Renal pelvis (tissue), 4 donors: ENCODE measurements around the gene GPX4. TPM values are rescaled to one million over a fixed set of nuclear protein-coding genes. Genes with fewer than 3 reads are reported as not detected.
"Not testable (repeated sequence)": the region's sequence is repeated elsewhere in the genome, so short reads cannot be mapped to it uniquely, and the experiment has no call there.

Source experiments
- DNase-seq: peaks from one replicate; pipeline ENCODE4 v3.0.0-alpha.2; 2013
- polyA plus RNA-seq, 3 donors: library from polyadenylated mRNA; unstranded; fragments of 120-200 nt; gene quantifications; one replicate each; pipeline ENCODE4 v1.2.1, GENCODE V29; 2013; ENCODE audit not compliant: insufficient read length in 3 of 3

The GPX4 gene
- polyA plus RNA-seq, 3 donors, result 246 to 301 (median 294) TPM

DNA sequence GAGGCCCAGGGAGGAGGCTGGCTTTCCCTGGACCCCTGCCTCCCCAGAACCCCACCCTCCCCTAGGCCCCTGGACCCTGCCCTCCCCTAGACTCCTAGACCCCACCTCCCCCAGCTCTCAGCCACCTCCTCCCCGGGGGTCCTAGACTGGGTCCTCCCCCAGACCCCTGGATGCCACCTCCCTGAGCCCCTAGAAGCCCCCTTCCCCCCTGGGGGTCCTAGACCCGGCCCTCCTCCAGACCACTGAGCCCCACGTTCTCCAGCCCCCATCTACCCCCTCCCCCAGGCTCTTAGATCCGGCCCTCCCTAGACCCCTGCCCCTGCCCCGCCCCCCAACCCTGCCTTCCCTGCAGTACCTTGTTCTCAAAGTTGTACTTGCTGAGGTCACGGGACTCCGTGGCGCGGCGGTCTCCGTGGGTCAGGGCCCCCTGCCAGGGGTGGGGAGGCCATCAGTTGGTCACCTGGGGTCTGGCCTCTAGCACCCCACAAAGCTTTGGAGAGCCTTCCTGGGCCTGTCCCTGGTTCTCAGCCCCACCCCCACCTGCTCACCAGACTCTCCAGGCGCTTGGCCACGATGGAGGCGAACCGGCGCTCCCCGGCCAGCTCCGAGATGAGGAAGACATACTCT lies 8.0 kb downstream of the GPX4 start:
- no peak for DNase-seq

DNA sequence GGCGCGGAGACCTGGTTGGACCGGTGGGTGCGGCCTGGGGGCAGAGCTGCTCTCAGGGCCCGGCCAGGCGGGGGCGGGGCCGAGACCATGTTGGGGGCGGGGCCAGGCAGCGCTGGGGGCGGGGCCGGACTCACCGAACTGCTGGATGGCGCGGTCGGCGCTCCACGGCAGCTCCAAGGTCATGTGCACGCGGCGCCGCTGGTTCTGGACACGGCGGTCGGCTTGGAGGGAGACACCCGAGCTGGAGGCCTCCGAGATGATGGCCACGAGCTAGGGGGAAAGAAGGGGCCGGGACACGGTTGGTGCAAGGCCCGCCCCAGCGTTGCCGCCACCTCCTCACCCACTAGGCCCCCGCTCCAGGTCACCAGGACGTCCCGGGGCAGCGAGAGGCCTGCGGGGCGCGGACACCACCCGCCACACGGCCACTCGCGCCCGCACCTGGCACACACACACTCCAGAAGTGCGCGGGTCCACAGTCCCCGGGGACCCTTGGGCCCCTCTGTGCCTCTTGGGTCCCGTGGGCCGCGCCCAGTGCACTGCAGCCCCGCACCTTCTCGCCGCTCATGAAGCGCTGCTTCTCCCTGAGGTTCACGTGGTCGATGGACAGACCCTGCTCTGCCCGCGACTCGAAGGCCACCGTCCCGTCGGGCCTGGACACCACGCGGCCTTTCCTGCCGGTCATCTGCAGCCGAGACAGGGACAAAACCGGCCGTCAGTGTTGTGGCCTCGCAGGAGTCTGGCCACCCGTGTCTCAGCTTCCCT lies 8.7 kb downstream of the GPX4 start:
- no peak for DNase-seq

DNA sequence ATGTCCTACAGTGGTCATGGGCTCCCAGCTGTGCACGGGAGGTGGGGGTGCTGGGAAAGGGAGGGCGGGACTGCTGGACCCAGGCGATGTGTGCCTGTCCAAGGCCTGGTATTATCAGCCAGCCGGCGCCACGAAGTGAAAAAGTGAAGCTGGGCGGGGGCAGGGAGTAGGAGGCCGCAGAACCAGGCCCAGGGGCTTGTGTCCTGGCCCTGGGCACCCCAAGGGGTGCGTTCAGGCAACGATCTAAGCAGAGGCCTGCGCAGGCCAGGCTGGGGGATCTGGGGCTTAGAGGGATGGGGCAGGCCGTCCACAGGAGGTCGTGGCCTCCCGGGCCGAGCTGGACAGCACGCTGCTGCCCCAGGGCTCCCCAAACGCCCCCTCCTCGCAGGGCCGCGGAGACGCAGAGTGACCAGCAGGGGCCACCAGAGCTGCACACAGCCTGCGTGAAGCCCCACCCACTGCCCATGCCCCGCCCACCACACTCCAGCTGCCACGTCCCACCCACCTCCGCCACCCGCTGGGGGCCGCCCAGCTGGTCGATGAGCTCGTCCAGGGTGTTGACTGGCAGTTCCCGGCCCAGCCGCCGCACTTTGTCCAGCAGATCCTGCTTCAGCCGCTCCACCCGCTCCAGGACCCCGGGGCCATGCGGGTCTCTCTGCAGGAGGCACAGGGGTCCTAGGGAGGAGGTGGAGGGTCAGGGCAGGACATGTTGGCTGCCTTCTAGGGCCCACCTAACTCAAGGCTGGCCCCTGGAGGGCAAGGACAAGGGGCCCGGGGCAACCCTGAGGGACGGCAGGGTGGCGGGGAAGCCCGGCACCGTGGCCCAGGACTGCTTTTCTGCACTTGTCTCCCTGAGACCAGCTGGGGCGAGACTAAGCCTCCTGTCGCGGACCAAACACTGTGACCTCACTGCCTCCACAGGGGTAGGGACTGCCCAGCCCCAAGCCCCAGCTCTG lies 9.5 kb downstream of the GPX4 start:
- peak; percentile 92 for DNase-seq

DNA sequence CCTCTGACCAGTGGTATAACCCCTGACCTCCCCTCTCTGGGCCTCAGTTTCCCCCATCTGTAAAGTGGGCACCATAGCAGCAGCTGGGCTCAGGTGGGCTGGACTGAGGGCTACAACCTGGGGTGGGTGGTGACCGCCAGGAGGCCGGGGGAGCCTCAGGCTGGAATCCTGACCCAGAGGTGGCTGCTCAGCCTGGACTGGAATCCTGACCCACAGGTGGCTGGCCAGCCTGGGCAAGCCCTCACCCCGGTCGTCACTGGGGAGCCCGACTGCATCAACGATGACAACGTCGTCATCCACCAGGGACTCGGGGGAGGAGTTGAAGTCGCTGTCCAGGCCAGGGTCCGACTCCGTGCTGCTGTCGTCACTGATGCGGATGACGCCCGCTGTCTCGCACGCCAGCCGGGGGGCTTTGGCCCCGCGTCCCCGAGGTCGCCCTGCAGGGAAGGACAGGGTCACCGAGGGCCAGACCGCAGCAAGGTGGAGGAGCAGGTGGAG lies 10.2 kb downstream of the GPX4 start:
- no peak for DNase-seq

DNA sequence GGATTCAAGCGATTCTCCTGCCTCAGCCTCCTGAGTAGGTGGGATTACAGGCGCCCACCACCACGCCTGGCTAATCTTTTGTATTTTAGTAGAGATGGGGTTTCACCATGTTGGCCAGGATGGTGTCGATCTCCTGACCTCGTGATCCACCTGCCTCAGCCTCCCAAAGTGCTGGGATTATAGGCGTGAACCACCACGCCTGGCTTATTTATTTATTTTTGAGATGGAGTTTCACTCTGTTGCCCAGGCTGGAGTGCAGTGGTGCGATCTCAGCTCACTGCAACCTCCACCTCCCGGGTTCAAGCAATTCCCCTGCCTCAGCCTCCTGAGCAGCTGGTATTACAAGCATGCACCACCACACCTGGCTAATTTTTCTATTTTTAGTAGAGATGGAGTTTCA lies 10.9 kb downstream of the GPX4 start:
- not testable (repeated sequence) for DNase-seq

DNA sequence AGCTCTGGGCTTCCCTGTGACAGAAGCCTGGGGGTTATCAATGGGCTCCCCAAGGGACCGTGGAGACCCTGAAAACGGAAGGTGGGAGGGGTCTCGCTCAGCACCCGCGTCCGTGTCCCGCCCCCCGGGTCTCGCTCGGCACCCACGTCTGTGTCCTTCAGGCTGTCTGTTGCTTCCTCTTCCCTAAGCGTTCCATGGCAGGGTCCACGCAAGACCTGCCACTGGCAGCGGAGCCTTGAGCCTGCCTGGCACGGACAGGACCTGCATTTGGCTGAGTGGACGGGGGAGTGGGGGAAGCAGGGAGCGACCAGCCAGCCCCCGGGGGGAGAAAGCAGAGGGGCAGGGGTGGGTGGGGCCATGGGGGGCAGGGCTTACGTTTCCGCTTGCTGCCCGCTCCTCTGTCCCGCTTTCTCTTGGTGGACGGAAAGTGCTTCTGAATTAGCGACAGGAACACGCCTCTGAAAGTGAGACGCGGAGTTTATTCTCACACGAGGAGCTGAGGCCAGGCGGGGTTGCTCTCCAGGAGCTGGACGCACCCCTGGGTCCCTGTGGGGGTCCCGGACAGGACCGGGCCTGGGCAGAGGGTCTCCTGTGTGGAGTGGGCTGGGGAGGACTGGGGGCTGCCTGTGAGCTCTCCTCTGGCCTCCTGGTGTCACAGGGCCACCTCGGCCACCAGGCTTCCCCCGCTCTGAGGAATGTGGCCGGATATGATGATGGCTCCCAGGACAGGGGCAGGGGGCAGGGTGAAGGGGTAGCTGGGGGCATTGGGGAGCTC lies 12.0 kb downstream of the GPX4 start:
- no peak for DNase-seq

DNA sequence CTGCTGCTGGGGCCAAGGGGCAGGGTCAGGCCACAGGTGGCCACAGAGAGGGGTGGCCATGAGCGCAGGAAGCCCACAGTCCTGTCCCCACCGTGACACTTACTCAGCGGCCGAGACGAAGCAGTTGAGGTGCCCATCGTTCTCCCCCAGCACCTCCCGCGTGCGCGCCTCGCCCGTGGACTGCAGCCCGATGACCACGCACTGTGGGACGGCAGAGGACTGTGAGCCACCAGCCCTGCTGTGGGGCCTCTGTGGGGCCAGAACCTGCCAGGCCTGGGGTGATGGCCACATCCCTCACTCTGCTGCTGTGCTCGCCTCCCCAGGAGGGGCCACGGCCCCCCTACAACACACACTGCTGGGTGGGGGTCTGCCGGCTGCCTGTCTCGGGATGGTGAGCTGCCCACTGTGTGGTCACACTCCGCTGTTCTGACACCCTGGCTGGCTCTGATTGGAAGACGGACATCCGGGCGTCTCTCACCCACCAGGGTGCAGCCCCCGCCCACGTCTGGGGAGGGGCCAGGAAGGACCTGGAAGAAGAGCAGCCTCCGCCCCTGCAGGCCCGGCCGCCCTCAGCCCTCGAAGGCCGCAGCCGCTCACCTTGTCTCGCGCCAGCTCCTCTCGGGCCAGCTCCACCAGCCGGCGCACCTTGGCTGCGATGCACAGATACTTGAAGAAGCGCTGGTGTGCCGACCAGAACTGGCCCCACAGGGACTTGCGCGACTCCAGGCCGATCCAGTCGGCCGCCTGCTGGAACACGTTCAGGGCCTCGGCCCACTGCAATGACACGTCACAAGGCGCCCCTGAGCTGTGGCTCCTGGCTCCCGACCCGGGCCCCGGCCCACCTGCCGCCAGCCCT lies 13.2 kb downstream of the GPX4 start:
- DNase-seq, result no peak

DNA sequence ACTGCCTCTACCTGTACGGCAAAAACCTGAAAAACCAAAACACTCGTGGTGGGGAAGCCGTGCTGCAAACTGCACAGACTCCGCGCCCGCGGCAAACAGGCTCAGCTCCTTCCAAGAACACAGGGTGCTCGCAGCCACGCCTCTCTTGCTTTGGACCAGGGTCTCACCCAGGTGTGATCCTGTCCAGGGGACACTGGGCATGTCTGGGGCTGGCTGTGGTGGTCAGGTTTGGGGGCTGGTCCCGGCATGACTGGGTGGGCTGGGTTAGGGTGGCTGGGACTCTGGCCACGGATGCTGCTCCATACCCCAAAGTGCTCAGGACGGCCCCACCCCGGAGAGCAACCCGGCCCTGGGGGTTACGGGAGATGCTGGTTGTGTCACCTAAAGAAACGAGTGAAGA lies 13.9 kb downstream of the GPX4 start:
- DNase-seq, result no peak

DNA sequence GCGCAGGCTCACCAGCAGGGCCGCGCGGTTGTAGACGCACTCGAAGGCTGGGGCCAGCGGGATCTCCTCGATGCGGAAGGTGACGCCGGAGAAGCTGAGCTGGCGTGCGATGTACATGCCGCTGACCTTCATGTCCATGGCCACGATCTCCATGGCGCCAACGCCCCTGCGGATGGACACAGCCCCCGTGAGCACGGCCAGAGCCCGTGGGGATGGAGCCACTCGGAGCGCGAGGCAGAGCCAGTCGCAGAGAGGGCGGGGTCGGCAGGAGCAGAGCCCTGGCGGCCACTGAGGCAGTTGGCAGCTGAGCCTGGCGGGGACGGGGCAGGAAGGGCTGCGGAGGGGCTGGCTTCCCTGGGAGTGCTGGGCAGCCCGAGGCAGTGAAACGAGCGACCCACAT lies 15.2 kb downstream of the GPX4 start:
- no peak for DNase-seq

DNA sequence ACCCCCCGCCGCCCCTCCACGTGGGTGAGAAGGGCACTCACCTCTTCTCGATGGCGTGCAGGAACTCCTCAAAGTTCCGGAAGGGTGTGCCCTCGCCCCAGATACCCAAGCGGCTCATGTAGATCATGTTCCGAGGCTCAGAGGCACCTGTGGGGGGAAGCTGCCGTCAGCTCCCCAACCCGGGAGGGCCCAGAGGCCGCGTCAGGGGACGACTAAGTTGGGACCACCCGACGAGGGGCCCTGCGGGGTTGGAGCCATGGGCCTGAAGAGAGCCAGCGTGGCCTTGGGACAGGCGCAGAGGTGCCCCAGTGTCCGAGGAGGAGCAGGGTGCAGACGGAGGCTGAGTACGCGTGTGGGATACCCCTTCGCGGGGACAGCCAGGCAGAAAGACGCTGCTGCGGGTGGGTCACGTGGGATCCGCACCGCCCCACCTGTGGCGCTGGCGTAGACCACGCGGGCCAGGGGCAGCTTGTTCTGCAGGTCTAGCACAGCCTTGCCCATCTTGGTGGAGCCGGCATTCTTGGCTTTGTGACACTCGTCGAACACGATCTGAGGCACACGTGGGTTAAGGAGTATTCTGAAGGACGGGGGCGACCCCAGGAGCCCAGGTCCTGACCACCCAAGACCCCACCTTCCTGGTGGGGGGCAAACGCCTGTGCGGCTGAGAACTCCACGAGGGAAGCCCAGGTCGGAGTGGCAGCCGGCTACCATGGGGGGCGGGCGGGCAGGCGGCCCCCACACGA lies 15.9 kb downstream of the GPX4 start:
- no peak for DNase-seq

DNA sequence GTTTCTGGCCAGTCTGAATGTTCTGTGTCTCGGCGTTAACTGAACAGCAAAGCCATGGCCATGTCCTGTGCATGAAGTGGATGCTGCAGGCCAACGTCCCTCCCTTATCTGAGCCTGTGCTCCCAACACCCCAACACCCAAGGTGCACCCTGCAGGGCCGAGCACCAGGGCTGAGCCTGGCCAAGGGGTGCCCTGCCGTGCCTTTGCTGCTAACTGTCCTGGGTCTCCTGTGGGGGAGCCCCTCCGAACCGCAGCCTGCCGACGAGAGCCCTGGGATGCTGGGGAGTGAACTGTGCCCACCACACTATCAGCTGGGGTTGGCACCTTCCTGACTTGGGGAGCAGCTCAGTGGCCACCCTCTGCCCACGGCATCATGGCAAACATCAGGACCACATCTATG lies 17.6 kb downstream of the GPX4 start:
- no peak for DNase-seq

DNA sequence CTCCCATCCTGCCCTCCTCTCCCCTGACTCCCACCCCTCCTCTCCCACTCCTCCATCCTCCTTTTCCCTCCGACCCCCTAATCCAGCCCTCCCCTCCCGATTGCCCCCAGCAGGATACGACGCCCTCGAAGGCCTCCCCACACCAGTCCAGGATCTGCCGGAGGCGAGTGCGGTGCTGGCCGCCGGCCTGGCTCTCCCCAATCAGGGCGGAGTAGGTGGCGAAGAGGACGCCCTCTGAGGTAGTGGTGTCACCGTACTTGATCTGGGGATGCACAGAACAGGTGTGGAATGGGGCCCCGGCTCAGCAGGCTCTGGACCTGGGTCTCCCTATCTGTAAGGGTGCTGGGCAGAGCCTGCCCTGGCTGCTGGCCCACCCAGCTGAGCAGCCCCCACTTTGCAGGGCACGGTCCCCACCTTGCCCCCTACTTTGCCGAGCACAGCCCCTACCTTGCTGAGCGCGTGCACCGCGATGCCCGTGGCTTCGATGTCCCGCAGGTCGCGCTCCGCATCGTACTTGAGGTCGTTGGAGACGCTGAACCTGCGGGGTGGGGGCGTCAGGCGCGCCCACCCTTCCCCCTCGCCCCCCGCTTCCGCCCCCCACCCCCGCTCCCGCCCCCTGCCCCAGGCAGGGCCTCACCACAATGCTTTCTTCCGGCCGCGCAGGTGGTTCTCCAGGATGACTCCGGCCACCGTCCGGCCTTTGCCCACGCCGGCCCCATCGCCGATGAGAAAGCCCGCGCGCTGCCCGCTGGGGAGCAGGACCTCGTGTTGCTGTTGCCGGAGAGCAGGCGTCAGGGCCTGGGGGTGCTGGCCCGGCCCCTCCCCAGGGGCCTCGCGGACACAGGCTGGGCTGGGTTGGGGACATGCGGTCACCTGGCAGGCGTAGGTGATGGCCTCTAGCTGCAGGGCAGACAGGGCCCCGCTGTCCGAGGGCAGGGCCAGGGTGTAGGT lies 18.5 kb downstream of the GPX4 start:
- DNase-seq, result no peak

DNA sequence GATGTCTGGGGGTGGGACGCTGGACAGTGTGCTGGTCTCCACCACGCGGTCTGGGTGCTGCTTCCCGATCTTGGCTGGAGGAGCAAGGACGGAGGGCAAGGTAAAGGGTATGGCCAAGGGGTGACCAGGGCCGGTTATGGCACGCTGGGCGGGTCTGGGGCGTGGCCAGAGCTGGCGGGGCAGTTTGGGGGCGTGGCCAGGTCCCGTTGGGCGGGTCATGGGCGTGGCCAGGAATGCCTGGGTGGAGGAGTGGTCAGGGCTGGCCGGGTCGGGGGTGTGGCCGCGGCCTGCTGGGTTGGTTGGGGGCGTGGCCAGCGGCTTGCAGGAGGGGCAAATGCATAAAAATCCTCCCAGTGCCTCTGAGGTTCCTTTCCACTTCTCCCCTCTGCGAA lies 19.2 kb downstream of the GPX4 start:
- DNase-seq, result no peak

DNA sequence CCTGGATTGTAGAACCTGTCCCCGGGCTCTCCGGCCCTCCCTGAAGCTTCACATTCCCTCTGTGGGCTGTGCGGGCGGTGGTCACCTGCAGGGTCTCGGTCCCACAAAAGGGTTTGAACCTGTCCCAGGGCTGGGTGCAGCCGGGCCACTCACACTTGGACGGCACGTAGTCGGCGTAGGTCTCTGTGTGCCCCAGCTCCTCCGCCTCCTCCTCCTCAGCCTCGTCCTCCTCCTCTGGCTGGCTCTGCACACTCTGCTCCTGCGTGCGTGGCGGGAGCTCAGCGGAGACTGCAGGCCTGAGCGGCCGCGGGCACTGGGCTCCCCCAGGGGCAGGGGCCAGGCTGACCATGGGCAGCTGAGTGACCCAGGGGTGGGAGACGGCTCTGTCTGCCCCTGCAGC lies 19.6 kb downstream of the GPX4 start:
- DNase-seq, result no peak

DNA sequence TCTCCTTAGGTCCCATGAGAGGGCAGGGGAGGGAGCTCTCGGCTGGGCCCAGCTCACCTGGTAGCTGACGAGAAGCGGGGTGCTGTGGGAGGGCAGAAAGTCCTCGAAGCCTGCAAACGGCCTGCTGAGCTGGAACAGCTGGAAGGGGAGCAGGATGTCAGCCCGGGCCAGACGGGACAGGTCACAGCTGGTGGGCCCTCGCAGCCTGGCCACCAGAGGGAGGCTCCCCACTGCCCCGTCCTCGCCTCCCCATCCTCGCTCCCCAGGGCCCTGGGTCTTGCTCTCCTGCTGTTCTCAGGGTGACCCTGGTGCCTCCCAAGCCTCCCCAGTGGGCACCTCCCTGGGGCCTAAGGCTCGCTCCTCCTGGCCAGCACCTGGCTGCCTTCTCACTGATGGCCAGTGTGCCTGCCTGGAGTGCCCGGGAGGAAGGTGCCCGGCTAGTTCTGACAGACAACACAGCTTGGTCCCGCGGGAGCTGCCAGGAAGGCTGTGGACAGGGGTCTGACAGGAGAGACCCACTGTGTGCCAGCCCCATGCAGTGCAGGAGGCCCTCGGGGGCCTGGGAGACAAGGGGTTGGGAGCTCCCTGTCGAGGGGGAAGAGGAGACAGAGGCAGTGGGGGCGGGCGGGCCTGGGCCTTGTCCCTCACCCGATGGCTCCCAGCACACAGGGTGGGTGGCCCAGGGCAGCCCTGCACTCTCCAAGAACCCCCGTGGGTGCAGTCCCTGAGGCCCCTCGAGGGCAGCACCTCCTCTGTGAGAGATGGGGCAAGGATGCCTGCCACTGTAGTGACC lies 20.3 kb downstream of the GPX4 start:
- DNase-seq, result no peak

DNA sequence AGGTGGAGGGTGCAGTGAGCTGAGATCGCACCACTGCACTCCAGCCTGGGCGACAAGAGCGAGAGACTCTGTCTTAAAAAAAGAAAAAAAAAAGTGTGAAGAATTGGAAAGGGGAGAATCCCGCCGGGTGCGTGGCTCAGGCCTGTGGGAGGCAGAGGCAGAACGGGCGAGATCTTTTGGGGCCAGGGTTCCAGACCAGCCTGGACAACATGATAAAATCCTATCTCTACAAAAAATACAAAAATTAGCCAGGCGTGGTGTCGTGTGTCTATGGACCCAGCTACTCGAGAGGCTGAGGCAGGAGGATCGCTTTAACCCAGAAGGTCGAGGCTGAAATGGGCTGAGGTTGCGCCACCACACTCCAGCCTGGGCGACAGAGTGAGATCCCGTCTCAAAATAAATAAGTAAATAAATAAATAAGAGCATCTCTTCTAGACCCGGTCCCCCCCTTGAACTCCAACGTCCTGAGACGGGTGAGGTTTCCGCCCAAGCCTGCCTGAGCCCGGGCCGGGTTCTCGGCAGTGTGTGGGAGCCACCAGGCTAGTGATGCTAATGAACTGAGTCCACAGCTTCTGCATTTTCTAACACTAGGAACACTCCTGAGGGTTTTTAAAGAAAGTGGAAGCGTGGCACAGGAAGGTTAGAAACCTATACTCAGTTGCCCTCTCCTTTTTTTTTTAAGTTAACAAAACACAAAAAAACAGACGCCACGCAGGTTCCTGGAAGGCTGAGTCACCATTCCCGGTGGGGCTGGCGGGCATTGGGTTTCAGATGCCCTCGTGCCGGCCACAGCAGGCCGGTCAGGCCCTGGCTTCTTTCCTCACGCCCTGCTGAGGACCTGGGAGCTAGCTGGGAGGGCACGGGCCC lies 22.0 kb downstream of the GPX4 start:
- DNase-seq, result no peak
